ENCODE data around the gene RNASEL.

Gene RNASEL

DNA sequence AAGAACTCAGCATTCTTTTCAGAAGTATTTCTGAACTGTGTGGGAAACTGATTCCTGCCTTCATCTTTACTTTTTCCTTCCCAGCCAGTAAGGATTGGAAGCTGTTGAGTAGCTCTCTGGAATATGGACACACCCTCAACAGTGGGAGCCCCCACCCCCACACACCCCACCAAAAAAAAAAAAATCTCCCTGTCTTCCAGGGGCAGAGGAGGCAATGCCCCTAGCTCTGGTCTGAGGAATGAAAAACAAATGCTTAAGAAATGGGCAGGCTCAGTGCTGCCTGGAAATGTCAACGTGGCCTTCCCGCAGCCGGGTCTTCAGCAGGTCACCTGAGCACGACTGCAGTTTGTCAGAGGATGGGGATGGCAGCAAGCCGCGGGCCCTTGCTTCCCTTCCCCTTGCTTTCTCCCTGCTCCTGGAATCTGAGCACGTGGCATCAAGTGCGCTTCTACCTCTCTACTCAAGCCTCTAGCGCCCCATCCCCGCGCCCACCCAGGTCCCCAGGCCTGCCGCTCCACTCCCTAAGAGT lies 14.7 kb upstream of the RNASEL start:
- no peak for TF ChIP-seq ZFX (IDR thresholded peaks at IDR 0.05; ENCODE audit: borderline replicate concordance)
- TF ChIP-seq, protein P1, sequence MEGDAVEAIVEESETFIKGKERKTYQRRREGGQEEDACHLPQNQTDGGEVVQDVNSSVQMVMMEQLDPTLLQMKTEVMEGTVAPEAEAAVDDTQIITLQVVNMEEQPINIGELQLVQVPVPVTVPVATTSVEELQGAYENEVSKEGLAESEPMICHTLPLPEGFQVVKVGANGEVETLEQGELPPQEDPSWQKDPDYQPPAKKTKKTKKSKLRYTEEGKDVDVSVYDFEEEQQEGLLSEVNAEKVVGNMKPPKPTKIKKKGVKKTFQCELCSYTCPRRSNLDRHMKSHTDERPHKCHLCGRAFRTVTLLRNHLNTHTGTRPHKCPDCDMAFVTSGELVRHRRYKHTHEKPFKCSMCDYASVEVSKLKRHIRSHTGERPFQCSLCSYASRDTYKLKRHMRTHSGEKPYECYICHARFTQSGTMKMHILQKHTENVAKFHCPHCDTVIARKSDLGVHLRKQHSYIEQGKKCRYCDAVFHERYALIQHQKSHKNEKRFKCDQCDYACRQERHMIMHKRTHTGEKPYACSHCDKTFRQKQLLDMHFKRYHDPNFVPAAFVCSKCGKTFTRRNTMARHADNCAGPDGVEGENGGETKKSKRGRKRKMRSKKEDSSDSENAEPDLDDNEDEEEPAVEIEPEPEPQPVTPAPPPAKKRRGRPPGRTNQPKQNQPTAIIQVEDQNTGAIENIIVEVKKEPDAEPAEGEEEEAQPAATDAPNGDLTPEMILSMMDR (IDR thresholded peaks at IDR 0.05) = no peak
- H3K27ac ChIP-seq = no peak overlapping the region

DNA sequence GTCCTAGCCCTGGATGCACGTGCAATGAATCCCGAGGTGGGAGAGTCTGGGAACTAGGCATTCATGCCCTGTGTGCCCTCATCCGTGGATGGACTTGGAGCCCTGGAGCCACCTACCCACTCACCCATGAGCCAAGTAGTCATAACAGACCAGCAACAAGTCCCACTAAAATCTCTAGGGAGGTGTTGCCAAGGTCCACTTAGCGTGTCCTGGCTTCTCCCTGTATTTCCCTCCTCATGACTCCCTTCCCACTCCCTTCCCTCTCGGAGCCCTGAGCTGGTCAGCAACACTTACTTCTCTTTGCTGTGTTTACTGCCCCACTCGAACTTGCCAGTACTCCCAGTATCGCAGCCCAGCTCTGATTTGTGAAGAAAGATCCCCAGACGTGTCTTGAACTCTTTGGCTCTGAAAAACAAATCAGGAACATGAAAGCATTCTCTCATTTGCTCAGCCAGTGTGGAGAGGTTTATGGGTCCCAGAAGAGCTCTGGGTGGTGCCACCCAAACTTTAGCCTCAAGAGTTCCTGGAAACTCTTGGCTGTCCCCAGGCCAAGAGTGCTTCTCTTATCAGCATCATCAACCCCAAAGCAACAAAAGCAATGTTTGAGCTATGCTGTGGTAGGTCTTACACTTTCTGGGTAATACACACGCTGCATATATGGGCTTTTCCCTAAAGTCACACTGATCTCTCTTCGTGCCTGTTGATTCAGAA lies 14.0 kb upstream of the RNASEL start:
- no peak overlapping the region for H3K27ac ChIP-seq
- TF ChIP-seq ZFX (IDR thresholded peaks at IDR 0.05; ENCODE audit: borderline replicate concordance) = no peak
- TF ChIP-seq, protein P1 (IDR thresholded peaks at IDR 0.05) = no peak

DNA sequence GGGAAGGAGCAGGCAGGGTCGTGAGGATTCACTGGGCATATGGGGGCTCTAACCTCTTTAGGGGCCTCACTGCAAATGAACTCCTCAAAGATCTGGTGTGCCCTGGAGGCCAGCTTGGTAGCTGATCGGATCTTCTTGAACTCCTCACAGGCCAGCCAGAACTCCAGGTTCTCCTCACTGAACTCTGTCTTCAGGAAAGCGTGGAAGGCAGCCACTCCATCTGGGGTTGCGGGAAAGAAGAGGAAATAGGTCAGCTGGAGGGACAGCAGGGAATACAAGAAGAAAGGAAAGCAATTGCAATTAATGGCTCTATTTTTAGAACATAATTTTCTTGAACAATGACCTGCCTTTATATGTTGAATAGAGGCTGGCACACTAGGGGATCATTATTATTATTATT lies 12.9 kb upstream of the RNASEL start:
- no peak for TF ChIP-seq ZFX (IDR thresholded peaks at IDR 0.05; ENCODE audit: borderline replicate concordance)
- TF ChIP-seq, protein P1 (IDR thresholded peaks at IDR 0.05) = no peak
- H3K27ac ChIP-seq = no peak overlapping the region

DNA sequence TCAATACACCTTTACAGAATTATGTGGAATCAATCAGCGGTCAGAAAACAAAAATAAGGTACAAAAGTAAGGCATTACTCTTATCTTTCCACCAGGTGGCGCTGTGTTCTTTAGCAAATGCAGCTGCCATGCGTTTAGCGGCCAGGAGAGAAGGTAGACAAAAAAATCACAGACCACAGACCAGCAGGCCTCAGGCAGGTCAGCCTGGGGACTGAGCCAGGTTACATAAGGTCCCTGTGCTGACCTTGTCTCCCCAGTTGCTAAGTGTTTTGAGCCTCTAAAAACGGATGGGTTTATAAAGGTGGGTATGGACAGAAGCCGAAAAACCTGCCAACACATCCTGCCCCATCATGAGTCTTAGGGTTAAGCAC lies 12.3 kb upstream of the RNASEL start:
- no peak overlapping the region for H3K27ac ChIP-seq
- TF ChIP-seq, protein P1 (IDR thresholded peaks at IDR 0.05) = peak; percentile 92
- no peak for TF ChIP-seq ZFX (IDR thresholded peaks at IDR 0.05; ENCODE audit: borderline replicate concordance)

DNA sequence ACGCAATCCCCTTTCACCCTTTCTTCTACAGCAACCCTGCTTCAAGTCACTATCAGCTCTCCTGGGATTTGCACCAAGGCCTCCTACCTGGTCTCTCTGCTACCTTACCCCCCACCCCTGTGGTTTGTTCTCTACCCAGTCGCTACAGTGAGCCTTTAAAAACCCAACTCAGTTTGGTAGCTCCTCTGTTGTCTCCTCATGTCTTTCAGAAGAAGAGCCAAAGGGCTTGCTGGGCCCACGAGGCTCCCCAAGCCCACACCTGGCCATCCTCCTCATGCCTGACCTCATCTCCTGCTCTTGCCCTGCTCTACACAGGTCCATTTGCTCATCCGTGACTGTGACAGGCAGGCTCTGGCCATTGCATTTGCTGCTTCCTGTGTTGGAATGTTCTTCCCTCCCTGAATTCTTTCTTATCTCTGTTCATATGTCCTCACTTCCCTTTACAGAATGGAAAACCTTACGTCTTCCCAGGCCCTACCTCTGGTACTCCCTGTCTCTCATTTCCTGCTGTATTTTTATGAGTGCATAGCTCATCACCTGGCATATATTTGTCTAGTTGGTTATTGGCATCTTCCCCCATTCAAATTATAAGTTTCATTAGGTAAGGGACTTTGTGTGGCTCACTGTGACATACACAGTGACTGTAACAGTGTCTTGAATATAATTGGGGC lies 11.8 kb upstream of the RNASEL start:
- TF ChIP-seq, protein P1 (IDR thresholded peaks at IDR 0.05) = no peak
- no peak for TF ChIP-seq ZFX (IDR thresholded peaks at IDR 0.05; ENCODE audit: borderline replicate concordance)
- H3K27ac ChIP-seq = no peak overlapping the region

DNA sequence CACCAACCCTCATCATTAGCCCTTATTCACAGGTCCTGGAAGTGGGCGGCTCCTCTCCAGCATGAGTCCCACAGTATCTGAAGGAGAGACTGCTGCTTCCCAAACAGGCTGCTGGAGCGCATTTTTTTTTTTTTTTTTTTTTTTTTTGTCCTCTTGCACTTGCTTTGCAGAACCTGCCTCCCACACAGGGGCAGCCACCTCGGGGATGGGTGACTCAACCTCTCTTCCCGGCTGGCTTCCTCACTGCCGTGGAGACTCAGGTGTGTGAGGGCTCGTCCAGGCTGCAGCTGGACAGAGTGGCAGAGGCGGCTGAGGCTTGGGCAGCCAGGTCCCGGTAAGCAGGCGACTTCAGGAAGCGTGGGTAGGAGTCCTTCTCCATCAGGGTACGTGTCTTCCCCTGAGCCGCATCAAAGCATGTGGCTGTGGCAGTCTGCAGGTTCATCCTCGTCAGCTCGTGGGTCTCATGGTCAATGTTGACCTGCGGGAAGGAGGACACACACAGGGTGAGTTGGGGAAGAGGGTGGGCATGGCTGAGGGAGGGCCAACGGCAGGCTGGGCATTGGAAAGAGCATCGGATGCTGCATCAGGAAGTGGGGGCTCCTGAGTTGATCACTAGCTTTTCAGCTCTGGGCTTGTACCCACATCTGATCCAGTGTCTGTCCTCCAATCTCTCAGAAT lies 11.1 kb upstream of the RNASEL start:
- no peak for TF ChIP-seq ZFX (IDR thresholded peaks at IDR 0.05; ENCODE audit: borderline replicate concordance)
- TF ChIP-seq, protein P1 (IDR thresholded peaks at IDR 0.05) = no peak
- H3K27ac ChIP-seq = no peak overlapping the region

All from 22Rv1 (cell line).